NB4 (cell line): ENCODE measurements around the gene GRK2.

ENCODE experiments used
- DNase-seq: peaks from one replicate; pipeline ENCODE4 v3.0.0; 2010; ENCODE audit warnings: low read depth
- H3K4me3 ChIP-seq: one replicate; pipeline ENCODE4 v1.5.1; 2011; ENCODE audit warnings: mild to moderate bottlenecking, low read depth, low read length, moderate library complexity
- CTCF ChIP-seq: IDR thresholded peaks from one replicate; pipeline ENCODE4 v1.5.1; 2012; ENCODE audit warnings: low read depth, low read length
- MAX ChIP-seq: IDR thresholded peaks from 2 replicates; pipeline ENCODE4 v1.6.1; 2011; ENCODE audit warnings: low read depth, low read length
- MYC ChIP-seq: IDR thresholded peaks from 2 replicates; pipeline ENCODE4 v1.6.1; 2011; ENCODE audit warnings: low read depth, low read length
- POLR2A ChIP-seq: IDR thresholded peaks from 2 replicates; pipeline ENCODE4 v1.6.1; 2011; ENCODE audit warnings: mild to moderate bottlenecking; ENCODE audit not compliant: insufficient read length; ENCODE audit errors: extremely low read depth

Gene GRK2

GRCh38 chr11:67300256-67300755 lies 34.0 kb downstream of the GRK2 start:
- no peak overlapping the region for H3K4me3 ChIP-seq
- TF ChIP-seq POLR2A = no peak
- no peak for TF ChIP-seq MAX
- no peak for TF ChIP-seq CTCF
- TF ChIP-seq MYC = no peak; the same call in 1 of the 2 replicates
- no peak for DNase-seq

DNA sequence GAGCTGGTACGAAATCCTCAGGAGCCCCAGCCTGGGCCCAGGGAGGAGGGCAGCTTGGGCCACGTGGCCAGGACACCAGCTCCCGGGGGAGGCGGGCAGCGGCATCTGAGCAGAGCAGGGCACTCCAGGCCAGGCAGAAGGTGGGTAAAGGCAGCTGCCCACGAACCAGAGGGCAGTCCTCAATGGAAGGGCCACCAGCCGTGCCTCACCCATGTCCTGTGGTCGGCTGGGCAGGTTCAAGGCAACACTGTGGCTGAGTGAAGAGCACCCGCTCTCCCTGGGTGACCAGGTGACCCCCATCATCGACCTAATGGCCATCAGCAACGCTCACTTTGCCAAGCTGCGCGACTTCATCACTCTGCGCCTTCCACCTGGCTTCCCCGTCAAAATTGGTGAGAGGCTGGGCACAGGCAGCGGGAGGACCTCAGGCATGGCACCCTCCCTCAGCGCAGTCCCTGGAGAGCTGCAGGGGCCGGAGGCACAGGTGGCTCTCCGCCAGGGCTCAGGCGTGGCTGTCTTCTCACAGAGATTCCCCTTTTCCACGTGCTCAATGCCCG lies 34.6 kb downstream of the GRK2 start:
- no peak overlapping the region for H3K4me3 ChIP-seq
- DNase-seq = peak; percentile 8
- TF ChIP-seq CTCF (no peak), POLR2A (no peak), MYC (no peak), MAX (no peak)

GRCh38 chr11:67301313-67301921 lies 35.1 kb downstream of the GRK2 start:
- no peak overlapping the region for H3K4me3 ChIP-seq
- TF ChIP-seq POLR2A = peak; percentile 14
- no peak for TF ChIP-seq MAX
- peak; percentile 12 for DNase-seq

DNA sequence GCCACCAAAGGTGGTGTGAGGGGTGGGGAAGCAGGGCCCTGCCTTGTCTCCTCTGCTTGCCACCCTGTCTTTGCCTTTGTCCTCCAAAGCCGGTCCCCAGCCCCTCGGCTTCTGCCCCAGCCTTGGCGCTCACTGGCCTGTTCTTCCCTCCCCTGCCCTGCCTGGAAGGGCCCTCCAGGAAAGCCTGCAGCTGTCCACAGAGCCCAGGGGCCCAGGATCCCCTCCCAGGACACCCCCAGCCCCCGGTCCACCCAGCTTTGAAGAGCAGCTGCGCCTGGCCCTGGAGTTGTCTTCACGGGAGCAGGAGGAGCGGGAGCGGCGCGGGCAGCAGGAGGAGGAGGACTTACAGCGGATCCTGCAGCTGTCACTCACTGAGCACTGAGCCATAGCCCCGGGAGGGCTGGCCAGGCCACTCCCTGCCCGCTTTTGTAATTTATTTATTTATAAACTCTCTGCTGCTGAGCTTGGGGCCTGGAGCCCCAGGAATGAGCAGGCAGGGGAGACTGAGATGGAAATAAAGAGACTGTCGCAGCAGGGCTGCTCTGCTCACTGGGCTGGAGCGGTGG lies 35.8 kb downstream of the GRK2 start:
- no peak overlapping the region for H3K4me3 ChIP-seq
- DNase-seq = peak; percentile 43
- TF ChIP-seq POLR2A (peak; percentile 7), MAX (0 out of 2 replicates have a peak, but pooled peaks have one; percentile 18), CTCF (no peak), MYC (no peak)

GRCh38 chr11:67302571-67303131 lies 36.4 kb downstream of the GRK2 start:
- peak; percentile 72 for DNase-seq
- TF ChIP-seq CTCF = no peak
- peak; percentile 84 for TF ChIP-seq MAX
- peak; percentile 64 for TF ChIP-seq MYC
- peak; percentile 48 for TF ChIP-seq POLR2A
- no peak overlapping the region for H3K4me3 ChIP-seq
